Adrenal gland (tissue), 5 donors: ENCODE data around the gene IFITM5.

Source experiments
- POLR2A ChIP-seq, 2 donors: fragments of 450-650 bp; IDR thresholded peaks; one replicate each; pipeline ENCODE4 v1.6.1; 2017; ENCODE audit warnings: antibody characterized with exemption in 2 of 2, mild to moderate bottlenecking in 2 of 2, moderate library complexity in 1 of 2
- TF ChIP-seq, protein P1 (sequence below), 6 experiments: fragments of 450-650 bp in 4 of 6; fragments of 200-600 bp in 2 of 6; sonication (generic) in 1 of 6; IDR thresholded peaks; 1 replicate in 5 of 6; 2 replicates in 1 of 6; pipeline versions ENCODE4 v1.5.1 to v1.8.0; 2016 to 2021; ENCODE audit warnings: antibody characterized with exemption in 6 of 6, mild to moderate bottlenecking in 2 of 6, moderate library complexity in 1 of 6
- donor health status: DM: no; HTN: no; CAD: no.

GRCh38 chr11:295351-296170, 3.8 kb downstream of the IFITM5 start:
- TF ChIP-seq, protein P1, sequence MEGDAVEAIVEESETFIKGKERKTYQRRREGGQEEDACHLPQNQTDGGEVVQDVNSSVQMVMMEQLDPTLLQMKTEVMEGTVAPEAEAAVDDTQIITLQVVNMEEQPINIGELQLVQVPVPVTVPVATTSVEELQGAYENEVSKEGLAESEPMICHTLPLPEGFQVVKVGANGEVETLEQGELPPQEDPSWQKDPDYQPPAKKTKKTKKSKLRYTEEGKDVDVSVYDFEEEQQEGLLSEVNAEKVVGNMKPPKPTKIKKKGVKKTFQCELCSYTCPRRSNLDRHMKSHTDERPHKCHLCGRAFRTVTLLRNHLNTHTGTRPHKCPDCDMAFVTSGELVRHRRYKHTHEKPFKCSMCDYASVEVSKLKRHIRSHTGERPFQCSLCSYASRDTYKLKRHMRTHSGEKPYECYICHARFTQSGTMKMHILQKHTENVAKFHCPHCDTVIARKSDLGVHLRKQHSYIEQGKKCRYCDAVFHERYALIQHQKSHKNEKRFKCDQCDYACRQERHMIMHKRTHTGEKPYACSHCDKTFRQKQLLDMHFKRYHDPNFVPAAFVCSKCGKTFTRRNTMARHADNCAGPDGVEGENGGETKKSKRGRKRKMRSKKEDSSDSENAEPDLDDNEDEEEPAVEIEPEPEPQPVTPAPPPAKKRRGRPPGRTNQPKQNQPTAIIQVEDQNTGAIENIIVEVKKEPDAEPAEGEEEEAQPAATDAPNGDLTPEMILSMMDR (IDR thresholded peaks at IDR 0.05) = no peak
- no peak for TF ChIP-seq POLR2A (IDR thresholded peaks at IDR 0.05)
